Measurements from ENCODE around the gene CACNA1G.

GRCh38 chr17:50613007-50613992 is 52.8 kb downstream of the CACNA1G start:
- no peak for TF ChIP-seq CTCF (conservative IDR thresholded peaks at IDR 0.05; ENCODE audit: low read length)
- no peak for TF ChIP-seq EZH2phosphoT487 (IDR thresholded peaks at IDR 0.05; ENCODE audit: borderline replicate concordance)

Measured in Loucy (cell line).